HG03378 (cell line): Measurements from ENCODE around the gene XPR1.
"Not testable (repeated sequence)": the region's sequence is repeated elsewhere in the genome, so short reads cannot be mapped to it uniquely, and the experiment has no call there.

Experiments used
- ATAC-seq: cut with Tn5 transposase; IDR thresholded peaks from one replicate; pipeline ENCODE4 v1.9.1; 2021; ENCODE audit warnings: mild to moderate bottlenecking, moderate library complexity; ENCODE audit not compliant: unreplicated experiment

XPR1 gene

GRCh38 chr1:180778782-180779398 lies 147.1 kb downstream of the XPR1 start:
- ATAC-seq = no peak

DNA sequence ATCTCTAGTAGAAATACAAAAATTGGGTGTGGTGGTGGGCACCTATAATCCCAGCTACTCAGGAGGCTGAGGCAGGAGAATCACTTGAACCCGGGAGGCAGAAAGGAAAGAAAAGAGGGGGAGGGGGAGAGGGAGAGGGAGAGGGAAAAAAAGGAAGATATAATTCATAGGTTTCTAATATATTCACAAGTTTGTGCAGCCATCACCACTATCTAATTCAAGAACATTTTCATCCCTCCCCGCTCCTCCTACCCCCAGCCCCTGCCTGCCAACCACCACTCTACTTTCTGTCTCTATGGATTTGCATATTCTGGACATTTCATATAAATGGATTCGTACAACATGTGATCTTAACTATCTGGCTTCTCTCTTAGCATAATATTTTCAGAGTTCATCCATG lies 147.8 kb downstream of the XPR1 start:
- ATAC-seq = no peak

DNA sequence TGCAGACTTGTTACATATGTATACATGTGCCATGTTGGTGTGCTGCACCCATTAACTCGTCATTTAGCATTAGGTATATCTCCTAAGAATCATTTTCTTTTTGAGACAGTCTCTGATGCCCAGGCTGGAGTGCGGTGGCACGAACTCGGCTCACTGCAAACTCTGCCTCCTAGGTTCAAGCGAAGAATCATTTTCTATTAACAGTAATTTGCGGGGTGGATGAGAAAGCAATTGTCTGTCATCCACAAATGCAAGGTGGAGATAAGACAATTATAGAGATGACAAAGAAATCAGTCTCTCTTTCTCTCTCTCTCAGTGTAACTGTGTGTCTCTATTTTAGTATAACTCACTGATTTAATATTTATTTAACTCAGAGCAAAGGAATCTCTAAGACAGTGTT lies 149.9 kb downstream of the XPR1 start:
- no peak for ATAC-seq

DNA sequence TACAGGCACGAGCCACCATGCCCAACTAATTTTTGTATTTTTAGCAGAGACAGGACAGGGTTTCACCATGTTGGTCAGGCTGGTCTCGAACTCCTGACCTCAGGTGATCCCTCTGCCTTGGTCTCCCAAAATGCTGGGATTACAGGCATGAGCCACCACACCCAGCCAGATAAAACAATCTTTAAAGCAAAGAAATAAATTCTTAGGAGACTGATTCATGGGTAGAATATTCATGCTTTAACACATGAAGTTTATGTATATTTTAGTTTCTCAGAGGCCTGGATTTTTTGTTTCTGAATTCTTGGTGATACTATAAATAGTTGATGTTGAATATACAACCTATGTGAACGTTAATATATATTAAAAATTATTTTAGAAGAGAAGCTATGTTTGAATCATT lies 153.5 kb downstream of the XPR1 start:
- ATAC-seq = no peak

GRCh38 chr1:180785887-180786286 lies 154.1 kb downstream of the XPR1 start:
- ATAC-seq = no peak

- no peak for ATAC-seq
Measured at GRCh38 chr1:180786624-180787023, 154.8 kb downstream of the XPR1 start.

GRCh38 chr1:180787628-180788307 lies 155.9 kb downstream of the XPR1 start:
- no peak for ATAC-seq

DNA sequence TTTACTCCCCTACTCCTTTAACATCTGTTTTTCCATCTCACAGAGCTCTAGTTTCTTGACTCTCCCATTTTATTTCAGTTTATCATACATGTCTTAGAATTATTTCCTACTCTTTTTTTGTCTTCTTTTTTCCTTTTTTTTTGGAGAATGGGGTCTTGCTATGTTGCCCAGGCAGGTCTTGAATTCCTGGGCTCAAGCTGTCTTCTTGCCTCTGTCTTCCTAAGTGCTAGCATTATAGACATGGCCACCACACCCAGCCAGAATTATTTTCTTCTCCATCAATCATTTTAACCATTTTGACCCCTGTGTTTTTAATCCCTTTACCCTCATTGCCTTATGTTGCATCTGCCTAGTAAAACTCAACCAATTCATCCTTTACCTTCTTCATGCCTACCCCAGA lies 157.6 kb downstream of the XPR1 start:
- no peak for ATAC-seq

DNA sequence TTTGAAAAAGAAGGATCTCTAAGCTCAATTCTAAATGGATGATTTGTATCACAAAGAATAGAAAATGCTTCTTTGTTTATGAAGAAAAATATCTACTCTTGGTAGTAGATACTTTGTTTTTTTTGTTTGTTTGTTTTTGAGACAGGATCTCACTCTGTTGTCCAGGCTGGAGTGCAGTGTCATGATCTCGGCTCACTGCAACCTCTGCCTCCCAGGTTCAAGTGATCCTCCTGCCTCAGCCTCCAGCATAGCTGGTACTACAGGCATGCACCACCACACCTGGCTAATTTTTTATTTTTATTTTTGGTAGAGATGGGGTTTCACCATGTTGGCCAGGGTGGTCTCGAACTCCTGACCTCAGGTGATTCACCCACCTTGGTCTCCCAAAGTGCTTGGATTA lies 159.3 kb downstream of the XPR1 start:
- ATAC-seq = not testable (repeated sequence)

- ATAC-seq = no peak
Measured at GRCh38 chr1:180791806-180792205, 160.0 kb downstream of the XPR1 start.

- ATAC-seq = no peak
Measured at GRCh38 chr1:180793451-180793850, 161.6 kb downstream of the XPR1 start.

DNA sequence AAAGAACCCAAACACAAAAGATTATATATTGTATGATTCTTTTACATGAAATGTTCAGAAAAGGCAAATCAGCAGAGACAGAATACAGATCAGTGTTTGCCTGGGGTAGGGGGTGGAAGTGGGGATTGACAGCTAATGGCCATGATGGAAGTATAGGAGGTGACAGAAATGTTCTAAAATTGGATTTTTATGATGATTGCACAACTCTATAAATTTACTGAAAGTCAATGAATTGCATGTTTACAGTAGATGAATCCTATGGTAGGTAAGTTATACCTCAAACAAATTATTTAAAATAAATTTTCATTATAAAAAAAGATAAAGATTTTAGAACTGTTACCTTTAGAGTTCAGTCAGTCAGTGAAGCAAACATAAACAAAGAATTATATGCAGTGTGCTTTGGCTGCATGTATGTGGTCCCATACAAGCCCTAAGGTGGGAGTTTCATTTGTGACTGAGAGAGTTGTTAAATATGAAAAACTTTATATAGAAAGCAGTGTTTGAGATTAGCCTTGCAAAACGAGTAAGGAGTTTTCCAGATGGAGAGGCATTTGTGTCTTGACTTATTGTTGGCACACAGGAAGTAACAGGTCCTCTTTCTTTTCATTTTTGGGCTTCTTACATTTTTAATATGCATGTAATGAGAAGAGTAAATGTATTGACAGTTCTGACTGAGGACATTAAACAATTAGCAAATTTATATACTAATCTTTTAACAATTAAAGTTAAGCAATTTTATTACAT lies 165.2 kb downstream of the XPR1 start:
- no peak for ATAC-seq

GRCh38 chr1:180800945-180801344 lies 169.1 kb downstream of the XPR1 start:
- ATAC-seq = no peak

- ATAC-seq = no peak
Measured at GRCh38 chr1:180802813-180803212, 171.0 kb downstream of the XPR1 start.

- no peak for ATAC-seq
Measured at GRCh38 chr1:180805316-180805715, 173.5 kb downstream of the XPR1 start.

DNA sequence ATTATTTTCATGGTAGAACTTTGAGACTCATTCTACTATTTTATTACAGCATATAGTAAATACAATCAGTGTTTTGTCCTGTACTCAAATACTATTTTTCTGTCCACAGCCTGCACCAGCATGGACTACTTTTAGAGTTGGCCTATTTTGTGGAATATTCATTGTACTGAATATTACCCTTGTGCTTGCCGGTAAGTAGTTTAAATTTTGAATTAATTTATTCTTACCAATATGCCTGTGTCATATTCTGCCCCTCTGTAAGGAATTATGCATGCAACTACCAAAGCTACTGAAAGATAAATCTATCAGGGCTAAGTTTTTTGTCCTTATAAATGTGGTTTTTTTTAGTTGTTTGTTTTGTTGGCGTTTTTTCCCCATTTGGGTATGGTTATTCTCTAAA lies 179.5 kb downstream of the XPR1 start:
- no peak for ATAC-seq

DNA sequence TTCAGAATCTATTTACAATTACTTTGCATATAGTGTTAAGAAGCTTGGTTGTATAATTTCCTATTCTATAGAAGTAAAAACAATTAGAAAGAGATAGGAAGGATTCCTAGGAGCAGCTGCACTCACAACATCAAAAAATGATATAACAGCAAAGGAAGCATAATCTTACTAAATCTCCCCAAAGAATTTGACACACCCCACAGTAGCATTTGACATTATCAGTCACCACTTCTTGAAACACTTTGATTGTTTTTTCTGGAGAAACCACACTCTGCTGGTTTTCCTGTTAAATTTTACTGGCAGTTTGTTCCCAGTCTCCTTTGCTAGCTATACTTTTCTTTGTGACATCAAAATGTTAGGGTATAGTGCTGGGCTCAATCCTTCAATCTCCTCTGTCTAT lies 180.1 kb downstream of the XPR1 start:
- no peak for ATAC-seq

- no peak for ATAC-seq
Measured at GRCh38 chr1:180814258-180814657, 182.4 kb downstream of the XPR1 start.

- no peak for ATAC-seq
Measured at GRCh38 chr1:180815188-180815587, 183.4 kb downstream of the XPR1 start.

- no peak for ATAC-seq
Measured at GRCh38 chr1:180816132-180816531, 184.3 kb downstream of the XPR1 start.

DNA sequence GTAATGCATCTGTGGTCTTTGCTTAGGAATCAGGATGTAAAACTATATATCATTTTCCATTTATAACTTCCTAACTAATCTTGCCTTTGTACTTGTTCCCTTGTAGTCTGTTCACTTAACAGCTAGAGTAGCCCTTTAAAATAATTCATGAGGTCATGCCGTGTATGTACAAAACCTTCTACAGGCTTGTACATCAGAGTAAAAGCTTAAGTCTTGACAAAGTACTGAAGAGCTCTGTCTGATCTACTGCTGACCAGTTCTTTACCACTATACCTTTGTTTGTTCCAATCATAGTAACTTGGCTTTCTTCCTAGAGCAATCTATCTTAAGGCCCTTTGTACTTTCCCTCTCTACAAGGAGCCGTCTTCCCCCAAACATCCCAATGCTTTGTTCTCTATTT lies 190.1 kb downstream of the XPR1 start:
- no peak for ATAC-seq

DNA sequence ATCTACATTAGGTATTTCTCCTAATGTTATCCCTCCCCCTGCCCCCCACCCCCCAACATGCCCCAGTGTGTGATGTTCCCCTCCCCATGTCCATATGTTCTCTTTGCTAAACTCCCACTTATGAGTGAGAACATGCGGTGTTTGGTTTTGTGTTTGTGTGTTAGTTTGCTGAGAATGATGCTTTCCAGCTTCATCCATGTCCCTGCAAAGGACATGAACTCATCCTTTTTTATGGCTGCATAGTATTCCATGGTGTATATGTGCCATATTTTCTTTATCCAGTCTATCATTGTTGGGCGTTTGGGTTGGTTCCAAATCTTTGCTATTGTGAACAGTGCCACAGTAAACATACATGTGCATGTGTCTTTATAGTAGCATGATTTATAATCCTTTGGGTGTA lies 199.7 kb downstream of the XPR1 start:
- not testable (repeated sequence) for ATAC-seq
